Frontal cortex (tissue), 4 donors: ENCODE measurements around the gene KLK1. TPM values are rescaled to one million over a fixed set of nuclear protein-coding genes. Genes with fewer than 3 reads are reported as not detected.
"Not testable (repeated sequence)": the region's sequence is repeated elsewhere in the genome, so short reads cannot be mapped to it uniquely, and the experiment has no call there.

Experiments
- DNase-seq, 2 donors: peaks; one replicate each; pipeline ENCODE4 v3.0.0; 2012; ENCODE audit warnings: low spot score in 2 of 2
- FAIRE-seq: peaks from 2 replicates; lab custom pipeline; 2012; peaks lifted over from hg19 to GRCh38; lab: Jason Lieb, UNC
- total RNA-seq: library from RNA; depleted of rRNA; stranded (reverse); fragments of >200 nt; gene quantifications from one replicate; pipeline ENCODE4 v1.2.3, GENCODE V29; 2014
- donor health status: control.
- donor health status: control.
- donor health status: control.

KLK1 gene
- total RNA-seq, 1 donor from 2014 or later = not detected

GRCh38 chr19:50818859-50819472, 4.6 kb downstream of the KLK1 start:
- FAIRE-seq = no peak

GRCh38 chr19:50817941-50818858, 5.4 kb downstream of the KLK1 start:
- no peak for FAIRE-seq
- DNase-seq = no peak

More at GRCh38 chr19:50818859-50819472, 4.6 kb downstream of the KLK1 start:
- no peak for DNase-seq

- DNase-seq = no peak
- FAIRE-seq = no peak
Measured at GRCh38 chr19:50815439-50815838, 8.1 kb downstream of the KLK1 start.

GRCh38 chr19:50814883-50815282, 8.7 kb downstream of the KLK1 start:
- DNase-seq = no peak
- FAIRE-seq = no peak

- FAIRE-seq = no peak
- no peak for DNase-seq
Measured at GRCh38 chr19:50812474-50812873, 11.1 kb downstream of the KLK1 start.

- not testable (repeated sequence) for FAIRE-seq
Measured at GRCh38 chr19:50811622-50812238, 11.9 kb downstream of the KLK1 start.

GRCh38 chr19:50808856-50809255, 14.7 kb downstream of the KLK1 start:
- DNase-seq = no peak
- no peak for FAIRE-seq

More at GRCh38 chr19:50811622-50812238, 11.9 kb downstream of the KLK1 start:
- DNase-seq = not testable (repeated sequence)

GRCh38 chr19:50804420-50805272, 18.9 kb downstream of the KLK1 start:
- DNase-seq (peak; percentile 95 to 99), FAIRE-seq (peak; percentile 54)

GRCh38 chr19:50803633-50804419, 19.8 kb downstream of the KLK1 start:
- FAIRE-seq (no peak), DNase-seq (no peak)

- DNase-seq (no peak), FAIRE-seq (no peak)
Measured at GRCh38 chr19:50801107-50801506, 22.5 kb downstream of the KLK1 start.

- DNase-seq (no peak), FAIRE-seq (no peak)
Measured at GRCh38 chr19:50799547-50799851, 24.1 kb downstream of the KLK1 start.

GRCh38 chr19:50798659-50799546, 24.7 kb downstream of the KLK1 start:
- no peak for FAIRE-seq
- DNase-seq = no peak

GRCh38 chr19:50797781-50798658, 25.6 kb downstream of the KLK1 start:
- DNase-seq (no peak), FAIRE-seq (no peak)

GRCh38 chr19:50797429-50797780, 26.2 kb downstream of the KLK1 start:
- DNase-seq (no peak), FAIRE-seq (no peak)

- DNase-seq = no peak
- FAIRE-seq = no peak
Measured at GRCh38 chr19:50796634-50797428, 26.8 kb downstream of the KLK1 start.

- DNase-seq (no peak), FAIRE-seq (no peak)
Measured at GRCh38 chr19:50796128-50796633, 27.4 kb downstream of the KLK1 start.
